Inferior parietal cortex (tissue), 1 donor: Measurements from ENCODE around the gene CLEC2L.
"Not testable (repeated sequence)": the region's sequence is repeated elsewhere in the genome, so short reads cannot be mapped to it uniquely, and the experiment has no call there.

Experiments
- DNase-seq: peaks from one replicate; pipeline ENCODE4 v3.0.0-alpha.2; 2016; ENCODE audit errors: extremely low spot score

Gene CLEC2L

GRCh38 chr7:139523968-139524815 is 707 bp downstream of the CLEC2L start:
- DNase-seq: no peak

- DNase-seq: no peak
Measured at GRCh38 chr7:139525239-139525638, 1.8 kb downstream of the CLEC2L start.

- DNase-seq: no peak
Measured at GRCh38 chr7:139525750-139526149, 2.3 kb downstream of the CLEC2L start.

- no peak for DNase-seq
Measured at GRCh38 chr7:139526578-139527544, 3.4 kb downstream of the CLEC2L start.

- no peak for DNase-seq
Measured at GRCh38 chr7:139531094-139531493, 7.6 kb downstream of the CLEC2L start.

GRCh38 chr7:139532636-139533155 is 9.2 kb downstream of the CLEC2L start:
- DNase-seq: no peak

GRCh38 chr7:139534096-139534495 is 10.6 kb downstream of the CLEC2L start:
- DNase-seq: no peak

GRCh38 chr7:139534966-139535651 is 11.6 kb downstream of the CLEC2L start:
- no peak for DNase-seq

- DNase-seq: no peak
Measured at GRCh38 chr7:139536152-139536551, 12.7 kb downstream of the CLEC2L start.

- DNase-seq: no peak
Measured at GRCh38 chr7:139538881-139539635, 15.6 kb downstream of the CLEC2L start.

GRCh38 chr7:139540203-139540602 is 16.7 kb downstream of the CLEC2L start:
- no peak for DNase-seq

- no peak for DNase-seq
Measured at GRCh38 chr7:139541600-139542307, 18.3 kb downstream of the CLEC2L start.

GRCh38 chr7:139542308-139543151 is 19.0 kb downstream of the CLEC2L start:
- DNase-seq: no peak

- no peak for DNase-seq
Measured at GRCh38 chr7:139543801-139544603, 20.5 kb downstream of the CLEC2L start.

GRCh38 chr7:139544645-139545044 is 21.2 kb downstream of the CLEC2L start:
- DNase-seq: no peak

- no peak for DNase-seq
Measured at GRCh38 chr7:139548302-139549028, 25.0 kb downstream of the CLEC2L start.

- not testable (repeated sequence) for DNase-seq
Measured at GRCh38 chr7:139553991-139554700, 30.7 kb downstream of the CLEC2L start.
